BLaER1 treated with 17β-estradiol and CSF1 and Interleukin-3, amounts not matched to agents 10 nM and 100 nM (cell line): ENCODE measurements around the gene KHSRP.

ENCODE experiments used
- H3K27ac ChIP-seq, 11 experiments: shearing (Covaris generic); formaldehyde crosslinking; 2 replicates each; pipeline ENCODE4 v1.8.1; 2022
- H3K27me3 ChIP-seq, 11 experiments: shearing (Covaris generic); formaldehyde crosslinking; 2 replicates each; pipeline ENCODE4 v1.8.1; 2022
- H3K36me3 ChIP-seq, 11 experiments: shearing (Covaris generic); formaldehyde crosslinking; 2 replicates each; pipeline ENCODE4 v1.8.1; 2022
- H3K4me1 ChIP-seq, 10 experiments: shearing (Covaris generic); formaldehyde crosslinking; 2 replicates each; pipeline ENCODE4 v1.8.1; 2022
- H3K4me2 ChIP-seq, 11 experiments: shearing (Covaris generic); formaldehyde crosslinking; 2 replicates each; pipeline ENCODE4 v1.8.1; 2022
- H3K4me3 ChIP-seq, 10 experiments: shearing (Covaris generic); formaldehyde crosslinking; 2 replicates each; pipeline ENCODE4 v1.8.1; 2022
- H3K9ac ChIP-seq, 11 experiments: shearing (Covaris generic); formaldehyde crosslinking; 2 replicates each; pipeline ENCODE4 v1.8.1; 2022
- H3K9me3 ChIP-seq, 11 experiments: shearing (Covaris generic); formaldehyde crosslinking; replicated peaks in 1 of 11; 2 replicates each; pipeline ENCODE4 v1.8.1; 2022
- H4K20me1 ChIP-seq, 11 experiments: shearing (Covaris generic); formaldehyde crosslinking; 2 replicates each; pipeline ENCODE4 v1.8.1; 2022
- Cebpa-rat ChIP-seq, 11 experiments: shearing (Covaris generic); IDR thresholded peaks; 2 replicates each; pipeline ENCODE4 v1.8.1; 2022

KHSRP gene

DNA sequence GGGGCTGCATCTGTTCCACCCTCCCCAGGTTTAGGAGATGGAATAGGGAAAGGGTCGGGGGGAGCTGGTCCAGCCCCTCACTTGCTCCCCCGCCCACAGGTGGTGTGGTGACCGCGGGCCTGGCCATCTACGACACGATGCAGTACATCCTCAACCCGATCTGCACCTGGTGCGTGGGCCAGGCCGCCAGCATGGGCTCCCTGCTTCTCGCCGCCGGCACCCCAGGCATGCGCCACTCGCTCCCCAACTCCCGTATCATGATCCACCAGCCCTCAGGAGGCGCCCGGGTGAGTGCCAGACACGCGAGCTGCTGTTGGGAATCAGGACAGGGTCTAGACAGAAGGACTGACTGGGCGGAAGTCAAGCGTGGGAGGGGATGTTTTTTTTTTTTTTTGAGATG is 60.3 kb downstream of the KHSRP start:
- H3K4me3 ChIP-seq = no peak overlapping the region
- H3K36me3 ChIP-seq = peaks cover 53 to 67% (median 61%) of the 10 kb centered on the region in 11 experiments
- H3K4me2 ChIP-seq = no peak overlapping the region
- no peaks in the 10 kb centered on the region for H3K9me3 ChIP-seq
- H3K27me3 ChIP-seq = no peaks in the 10 kb centered on the region
- no peak for TF ChIP-seq Cebpa-rat (IDR thresholded peaks at IDR 0.05)
- peak overlapping the region in 1 of 11 experiments; percentile 41; a peak in 1 of 22 replicates for H3K9ac ChIP-seq
- peaks cover 13 to 21% (median 15%) of the 10 kb centered on the region in 10 experiments for H3K4me1 ChIP-seq
- peaks cover 0 to 10% (median 0%) of the 10 kb centered on the region in 11 experiments; a peak in 2 of 22 replicates for H4K20me1 ChIP-seq
- H3K27ac ChIP-seq = no peak overlapping the region
